Subcutaneous abdominal adipose tissue (tissue), 5 donors: ENCODE measurements around the gene ZNF581.

Source experiments
- H3K27ac ChIP-seq: one replicate; pipeline ENCODE4 v1.7.0; 2013; ENCODE audit warnings: low read depth, mild to moderate bottlenecking, inconsistent platforms, low read length, moderate library complexity
- H3K27me3 ChIP-seq, 5 donors: one replicate each; pipeline ENCODE4 v1.7.0; 2013; ENCODE audit warnings: low read length in 5 of 5, inconsistent platforms in 1 of 5; ENCODE audit not compliant: control insufficient read depth in 5 of 5, insufficient read depth in 4 of 5
- H3K36me3 ChIP-seq, 5 donors: one replicate each; pipeline ENCODE4 v1.7.0; 2013; ENCODE audit warnings: low read length in 5 of 5; ENCODE audit not compliant: control insufficient read depth in 5 of 5, insufficient read depth in 5 of 5
- H3K4me1 ChIP-seq, 5 donors: one replicate each; pipeline ENCODE4 v1.7.0; 2013; ENCODE audit warnings: low read length in 5 of 5, mild to moderate bottlenecking in 3 of 5, moderate library complexity in 1 of 5; ENCODE audit not compliant: control insufficient read depth in 5 of 5, insufficient read depth in 5 of 5
- H3K4me3 ChIP-seq, 5 donors: one replicate each; pipeline ENCODE4 v1.7.0; 2013; ENCODE audit warnings: low read length in 5 of 5, low read depth in 1 of 5
- H3K9ac ChIP-seq, 5 donors: one replicate each; pipeline ENCODE4 v1.7.0; 2013; ENCODE audit warnings: low read length in 5 of 5, mild to moderate bottlenecking in 4 of 5, moderate library complexity in 3 of 5
- H3K9me3 ChIP-seq, 5 donors: one replicate each; pipeline ENCODE4 v1.7.0; 2013; ENCODE audit warnings: low read length in 5 of 5; ENCODE audit not compliant: control insufficient read depth in 5 of 5
- donor health status: healthy.
- donor health status: healthy.
- donor health status: healthy.
- donor health status: healthy.
- donor health status: healthy.

The ZNF581 gene

GRCh38 chr19:55618426-55618825, 25.0 kb upstream of the ZNF581 start:
- Histone ChIP-seq H3K4me3 (no peak overlapping the region), H3K36me3 (peaks cover 0 to 59% (median 32%) of the 10 kb centered on the region in 5 donors), H3K9me3 (no peaks in the 10 kb centered on the region), H3K9ac (no peak overlapping the region), H3K27ac (no peak overlapping the region), H3K4me1 (peaks cover 0 to 27% (median 13%) of the 10 kb centered on the region in 5 donors), H3K27me3 (no peaks in the 10 kb centered on the region)

- no peak overlapping the region for H3K27ac ChIP-seq
- no peaks in the 10 kb centered on the region for H3K9me3 ChIP-seq
- H3K36me3 ChIP-seq = peaks cover 0 to 53% (median 29%) of the 10 kb centered on the region in 5 donors
Measured at GRCh38 chr19:55619286-55619685, 24.2 kb upstream of the ZNF581 start.

GRCh38 chr19:55620410-55621204, 22.8 kb upstream of the ZNF581 start:
- Histone ChIP-seq H3K27me3 (no peaks in the 10 kb centered on the region), H3K36me3 (peaks cover 0 to 42% (median 19%) of the 10 kb centered on the region in 5 donors), H3K27ac (no peak overlapping the region), H3K4me1 (peaks cover 0 to 40% (median 24%) of the 10 kb centered on the region in 5 donors), H3K4me3 (no peak overlapping the region), H3K9ac (no peak overlapping the region), H3K9me3 (no peaks in the 10 kb centered on the region)

More at GRCh38 chr19:55619286-55619685, 24.2 kb upstream of the ZNF581 start:
- Histone ChIP-seq H3K4me1 (peaks cover 0 to 33% (median 18%) of the 10 kb centered on the region in 5 donors), H3K9ac (no peak overlapping the region), H3K4me3 (no peak overlapping the region), H3K27me3 (no peaks in the 10 kb centered on the region)

GRCh38 chr19:55621205-55621672, 22.2 kb upstream of the ZNF581 start:
- Histone ChIP-seq H3K4me3 (no peak overlapping the region), H3K36me3 (peaks cover 0 to 35% (median 15%) of the 10 kb centered on the region in 5 donors), H3K9ac (no peak overlapping the region), H3K27me3 (no peaks in the 10 kb centered on the region), H3K27ac (no peak overlapping the region), H3K4me1 (peaks cover 0 to 40% (median 24%) of the 10 kb centered on the region in 5 donors), H3K9me3 (no peaks in the 10 kb centered on the region)

- H3K4me3 ChIP-seq = no peak overlapping the region
- no peak overlapping the region for H3K27ac ChIP-seq
- peaks cover 0 to 40% (median 24%) of the 10 kb centered on the region in 5 donors for H3K4me1 ChIP-seq
Measured at GRCh38 chr19:55621673-55622231, 21.7 kb upstream of the ZNF581 start.

GRCh38 chr19:55622242-55622969, 21.0 kb upstream of the ZNF581 start:
- H3K9ac ChIP-seq = no peak overlapping the region
- no peak overlapping the region for H3K4me3 ChIP-seq
- no peak overlapping the region for H3K27ac ChIP-seq
- no peaks in the 10 kb centered on the region for H3K9me3 ChIP-seq
- H3K36me3 ChIP-seq = peaks cover 0 to 25% (median 5%) of the 10 kb centered on the region in 5 donors
- H3K4me1 ChIP-seq = peaks cover 0 to 40% (median 24%) of the 10 kb centered on the region in 5 donors
- no peaks in the 10 kb centered on the region for H3K27me3 ChIP-seq

More at GRCh38 chr19:55621673-55622231, 21.7 kb upstream of the ZNF581 start:
- H3K36me3 ChIP-seq = peaks cover 0 to 30% (median 10%) of the 10 kb centered on the region in 5 donors
- H3K9me3 ChIP-seq = no peaks in the 10 kb centered on the region
- H3K9ac ChIP-seq = no peak overlapping the region
- H3K27me3 ChIP-seq = no peaks in the 10 kb centered on the region

- H3K9me3 ChIP-seq = no peaks in the 10 kb centered on the region
- H3K27me3 ChIP-seq = no peaks in the 10 kb centered on the region
- no peak overlapping the region for H3K4me3 ChIP-seq
- peak overlapping the region; percentile 3 for H3K27ac ChIP-seq
- H3K4me1 ChIP-seq = peaks cover 0 to 40% (median 23%) of the 10 kb centered on the region in 5 donors
- no peak overlapping the region for H3K9ac ChIP-seq
- H3K36me3 ChIP-seq = peaks cover 0 to 21% (median 2%) of the 10 kb centered on the region in 5 donors
Measured at GRCh38 chr19:55623130-55623529, 20.3 kb upstream of the ZNF581 start.

- peaks cover 0 to 38% (median 22%) of the 10 kb centered on the region in 5 donors for H3K4me1 ChIP-seq
Measured at GRCh38 chr19:55623561-55623960, 19.9 kb upstream of the ZNF581 start.

GRCh38 chr19:55624109-55625003, 19.1 kb upstream of the ZNF581 start, which contains the start of gene ZNF784:
TSS of gene ZNF784 (minus strand) at chr19:55624566. CDS start at chr19:55624561, 5 bp downstream.
- Histone ChIP-seq H3K4me3 (peak within 1 kb of the TSS; percentile 69 to 92 (median 74)), H3K27me3 (no peaks in the 10 kb centered on the region), H3K4me1 (peaks cover 0 to 32% (median 16%) of the 10 kb centered on the region in 5 donors), H3K9ac (peak within 1 kb of the TSS in 3 of 5 donors; percentile 47 to 64 (median 51)), H3K27ac (peak within 1 kb of the TSS; percentile 77), H3K9me3 (no peaks in the 10 kb centered on the region), H3K36me3 (peaks cover 0 to 21% (median 2%) of the 10 kb centered on the region in 5 donors)

More at GRCh38 chr19:55623561-55623960, 19.9 kb upstream of the ZNF581 start:
- Histone ChIP-seq H3K9me3 (no peaks in the 10 kb centered on the region), H3K27me3 (no peaks in the 10 kb centered on the region), H3K9ac (no peak overlapping the region), H3K36me3 (peaks cover 0 to 21% (median 2%) of the 10 kb centered on the region in 5 donors), H3K27ac (peak overlapping the region; percentile 3), H3K4me3 (peak overlapping the region in 4 of 5 donors; percentile 8 to 42 (median 32))
